HL-60 (cell line): ENCODE results near the gene GNG4.
A peak's percentile ranks its signal among the peaks of the same experiment; 100 is the strongest.

Experiments
- DNase-seq, 2 experiments: peaks; one replicate each; pipeline ENCODE4 v3.0.0-alpha.2; 2010 to 2020; ENCODE audit warnings: low read depth in 1 of 2, low spot score in 1 of 2
- H3K27ac ChIP-seq: fragments of 250-450 bp; sonication (Bioruptor Pico); replicated peaks from 2 replicates; pipeline ENCODE4 v1.5.1; 2020; ENCODE audit warnings: mild to moderate bottlenecking, moderate library complexity
- H3K27me3 ChIP-seq: fragments of 250-450 bp; sonication (Bioruptor Pico); 2 replicates; pipeline ENCODE4 v1.5.1; 2021; ENCODE audit warnings: mild to moderate bottlenecking, moderate library complexity; ENCODE audit not compliant: insufficient read depth, poor library complexity, severe bottlenecking
- H3K4me3 ChIP-seq: replicated peaks from 2 replicates; pipeline ENCODE4 v1.5.1; 2011; ENCODE audit warnings: mild to moderate bottlenecking, control low read depth, low read length; ENCODE audit not compliant: insufficient read depth
- CTCF ChIP-seq: IDR thresholded peaks from one replicate; pipeline ENCODE4 v1.5.1; 2011; ENCODE audit warnings: low read length, control low read depth, inconsistent platforms; ENCODE audit not compliant: insufficient read depth
- GABPA ChIP-seq: IDR thresholded peaks from 2 replicates; pipeline ENCODE4 v1.6.1; 2012; ENCODE audit warnings: low read depth
- POLR2AphosphoS5 ChIP-seq: IDR thresholded peaks from 2 replicates; pipeline ENCODE4 v1.6.1; 2012; ENCODE audit warnings: low read depth
- REST ChIP-seq: IDR thresholded peaks from 2 replicates; pipeline ENCODE4 v1.6.1; 2012; ENCODE audit warnings: low read depth; ENCODE audit not compliant: insufficient replicate concordance
- SPI1 ChIP-seq: IDR thresholded peaks from 2 replicates; pipeline ENCODE4 v1.6.1; 2012; ENCODE audit warnings: low read depth, mild to moderate bottlenecking, borderline replicate concordance
- long read RNA-seq: library from polyadenylated mRNA; unstranded; transcript quantifications from one replicate; pipeline ENCODE4 v2.0.0, GENCODE V29; 2020

Gene GNG4
- long read RNA-seq, full-length matches to known transcripts = 105 of 112 reads
- long read RNA-seq, partial matches to known transcripts = 0 of 112 reads
- long read RNA-seq, other reads (novel, unspliced or antisense) = 7 of 112 reads

GRCh38 chr1:235649368-235650163, at the start of gene GNG4:
TSS of gene GNG4 (minus strand) at chr1:235649784. CDS start at chr1:235583838, 65,946 bp downstream.
- no peak within 1 kb of the TSS for H3K27ac ChIP-seq
- TF ChIP-seq REST = no peak
- no peak for TF ChIP-seq GABPA
- no peak for TF ChIP-seq CTCF
- no peak for TF ChIP-seq POLR2AphosphoS5
- TF ChIP-seq SPI1 = no peak
- peaks cover 47% of the 10 kb centered on the region for H3K27me3 ChIP-seq
- peak within 1 kb of the TSS; percentile 41 for H3K4me3 ChIP-seq
- peak in 1 of 2 experiments; percentile 27 for DNase-seq

GRCh38 chr1:235697508-235697907, 47.9 kb upstream of the GNG4 start:
- no peak overlapping the region for H3K4me3 ChIP-seq
- no peak for DNase-seq
- no peak overlapping the region for H3K27ac ChIP-seq
- H3K27me3 ChIP-seq = no peaks in the 10 kb centered on the region
- TF ChIP-seq REST = no peak
- no peak for TF ChIP-seq CTCF
- no peak for TF ChIP-seq GABPA
- no peak for TF ChIP-seq POLR2AphosphoS5
- no peak for TF ChIP-seq SPI1

GRCh38 chr1:235689356-235689755, 39.8 kb upstream of the GNG4 start:
- Histone ChIP-seq H3K27ac (no peak overlapping the region), H3K27me3 (no peaks in the 10 kb centered on the region), H3K4me3 (no peak overlapping the region)
- DNase-seq = no peak
- TF ChIP-seq GABPA (no peak), POLR2AphosphoS5 (no peak), SPI1 (no peak), CTCF (no peak), REST (no peak)
